Hematopoietic multipotent progenitor cell treated with erythropoietin and hydrocortisone succinate and interleukin-3 and kit ligand, for 17 days (in vitro differentiated cells): Measurements from ENCODE around the gene PLCB1.
"Not testable (repeated sequence)": the region's sequence is repeated elsewhere in the genome, so short reads cannot be mapped to it uniquely, and the experiment has no call there.

Experiments used
- DNase-seq: peaks from one replicate; pipeline ENCODE4 v3.0.0-alpha.2; 2015; ENCODE audit warnings: low spot score

The PLCB1 gene

DNA sequence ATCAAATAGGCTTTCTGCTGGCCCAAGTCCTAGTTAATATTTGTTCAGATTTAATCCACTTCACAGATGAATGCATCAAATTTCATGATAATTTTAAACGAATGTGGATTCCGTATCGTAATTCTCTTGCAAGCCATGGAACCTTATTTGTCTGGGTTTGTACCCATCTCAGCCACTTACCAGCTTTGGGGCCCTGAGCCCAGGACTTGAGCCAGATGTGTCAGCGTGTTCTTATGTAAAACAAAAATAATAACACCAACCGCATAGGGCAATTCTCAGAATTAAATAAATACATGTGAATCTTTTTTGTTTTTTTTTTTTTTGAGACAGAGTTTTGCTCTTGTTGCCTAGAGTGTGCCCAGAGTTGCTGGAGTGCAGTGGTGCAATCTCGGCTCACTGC lies 654.3 kb downstream of the PLCB1 start:
- no peak for DNase-seq

DNA sequence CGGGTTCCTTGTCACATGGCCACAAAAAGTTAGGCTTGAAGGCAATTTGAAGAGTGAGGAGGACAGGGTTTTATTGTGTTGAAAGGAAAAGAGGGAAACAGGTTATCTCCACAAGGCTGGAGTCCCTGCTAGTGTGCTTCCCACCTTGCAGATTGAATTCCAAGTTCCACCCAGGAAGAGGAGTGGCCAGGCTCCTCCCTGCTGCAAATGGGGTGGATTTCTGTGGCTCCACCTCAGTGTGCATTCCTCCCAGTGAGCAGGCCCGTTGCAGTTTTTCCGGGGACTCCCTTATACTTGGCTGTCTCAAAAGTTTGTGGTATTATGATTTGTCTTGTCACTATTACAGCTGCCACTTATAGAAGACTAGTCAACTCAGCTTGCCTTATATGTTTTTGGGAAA lies 655.0 kb downstream of the PLCB1 start:
- no peak for DNase-seq

DNA sequence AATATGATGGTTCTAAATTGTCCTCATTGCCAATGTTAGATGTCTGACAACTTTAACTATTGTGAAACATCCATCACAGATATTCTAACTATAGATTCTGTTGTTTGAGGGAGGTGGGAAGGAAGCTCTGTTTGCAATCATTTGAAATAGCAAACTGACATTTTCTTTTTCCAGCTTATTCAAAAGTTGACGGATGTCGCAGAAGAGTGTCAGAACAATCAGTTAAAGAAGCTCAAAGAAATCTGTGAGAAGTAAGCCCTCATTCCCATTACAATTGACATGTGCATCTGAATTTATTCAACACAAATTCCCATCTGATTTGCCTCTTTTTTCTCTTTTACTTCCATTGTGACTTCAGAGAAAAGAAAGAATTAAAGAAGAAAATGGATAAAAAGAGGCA lies 656.2 kb downstream of the PLCB1 start:
- DNase-seq, result no peak

DNA sequence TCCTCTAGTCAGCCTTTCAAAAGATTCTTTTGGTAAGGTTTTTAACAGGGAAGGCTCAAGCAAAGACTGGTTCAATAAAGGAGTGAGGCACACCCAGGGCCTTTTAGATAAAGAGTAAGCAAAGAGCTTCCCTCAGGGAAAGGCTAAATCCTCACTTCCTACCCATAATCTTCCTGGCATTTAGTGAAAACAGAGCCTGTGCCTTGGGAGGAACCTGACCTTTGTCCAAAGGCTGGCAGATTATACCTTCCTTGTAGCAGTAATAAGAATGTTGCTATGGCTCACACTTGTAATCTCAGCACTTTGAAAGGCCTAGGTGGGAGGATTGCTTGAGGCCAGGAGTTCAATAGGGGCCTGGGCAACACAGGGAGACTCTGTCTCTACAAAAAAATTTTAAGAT lies 656.8 kb downstream of the PLCB1 start:
- DNase-seq, result no peak

DNA sequence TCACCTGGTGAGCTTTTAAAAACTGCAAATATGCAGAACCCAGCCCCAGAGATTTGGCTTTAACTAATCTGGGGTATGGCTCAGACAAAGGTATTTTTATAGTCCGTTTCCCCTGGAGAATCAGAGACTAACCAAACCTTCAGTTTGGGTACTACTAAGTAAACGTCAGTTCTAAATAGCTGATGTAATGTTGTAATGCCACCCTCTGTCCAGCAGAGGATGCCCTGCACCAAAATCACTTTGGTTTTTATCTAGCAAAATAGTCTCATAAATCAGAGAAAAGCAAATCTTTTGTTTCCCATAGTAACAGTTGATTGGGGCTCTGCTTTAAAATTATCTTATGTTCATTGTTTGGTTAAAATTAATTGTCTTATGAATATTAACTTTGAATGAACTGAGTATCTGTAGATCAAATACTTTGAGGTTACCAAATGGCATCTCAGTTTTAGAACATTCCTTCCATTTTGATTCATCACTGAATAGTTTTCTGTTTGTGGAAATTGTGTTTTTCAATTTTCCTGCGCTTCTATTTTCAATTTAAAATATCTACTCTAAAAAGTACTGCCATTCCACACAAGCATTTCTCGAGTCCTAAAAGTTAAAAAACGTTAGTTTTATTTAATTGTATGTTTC lies 658.5 kb downstream of the PLCB1 start:
- no peak for DNase-seq

DNA sequence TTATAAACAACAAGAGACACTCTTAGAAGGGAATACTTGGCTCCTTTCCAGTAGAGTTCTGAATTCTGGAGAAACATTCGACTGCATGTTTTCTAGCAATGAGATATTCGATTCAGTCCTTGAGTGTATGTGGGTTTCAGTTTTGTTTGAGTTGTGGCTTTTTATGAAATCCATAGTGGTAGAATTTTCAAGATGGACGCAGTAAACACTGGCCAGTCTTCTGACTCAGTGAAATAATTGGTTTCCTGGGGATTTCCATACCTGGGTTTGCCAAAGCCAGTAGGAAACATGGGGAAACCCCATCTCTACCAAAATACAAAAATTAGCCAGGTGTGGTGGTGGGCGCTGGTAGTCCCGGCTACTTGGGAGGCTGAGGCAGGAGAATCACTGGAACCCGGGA lies 663.3 kb downstream of the PLCB1 start:
- no peak for DNase-seq

DNA sequence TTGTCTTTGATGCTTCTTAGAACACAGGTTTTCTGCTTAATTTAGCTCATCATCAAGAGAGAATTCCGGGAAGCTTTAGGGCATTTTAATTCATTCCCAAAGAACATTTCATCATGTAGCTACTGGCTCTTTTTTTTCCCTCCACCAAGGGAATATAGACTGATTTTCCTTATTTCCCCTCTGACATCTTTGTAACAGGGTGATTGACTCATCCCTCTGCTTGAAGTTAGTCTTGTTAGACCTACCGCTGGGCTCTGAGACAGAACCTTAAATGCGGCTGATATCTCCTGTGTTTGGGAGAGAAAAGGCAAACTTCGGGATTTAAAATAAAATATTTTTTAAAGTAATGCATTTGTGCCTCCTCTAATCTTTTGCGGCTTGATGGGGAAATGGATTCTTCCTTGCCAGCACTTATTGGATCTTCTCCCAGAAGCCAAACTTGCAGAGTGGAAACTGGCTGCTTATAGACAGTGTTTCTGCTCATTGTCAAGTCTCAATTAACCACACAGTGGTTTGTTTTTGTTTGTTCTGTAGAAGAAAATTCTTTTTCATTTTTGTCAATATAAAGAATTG lies 664.1 kb downstream of the PLCB1 start:
- no peak for DNase-seq

DNA sequence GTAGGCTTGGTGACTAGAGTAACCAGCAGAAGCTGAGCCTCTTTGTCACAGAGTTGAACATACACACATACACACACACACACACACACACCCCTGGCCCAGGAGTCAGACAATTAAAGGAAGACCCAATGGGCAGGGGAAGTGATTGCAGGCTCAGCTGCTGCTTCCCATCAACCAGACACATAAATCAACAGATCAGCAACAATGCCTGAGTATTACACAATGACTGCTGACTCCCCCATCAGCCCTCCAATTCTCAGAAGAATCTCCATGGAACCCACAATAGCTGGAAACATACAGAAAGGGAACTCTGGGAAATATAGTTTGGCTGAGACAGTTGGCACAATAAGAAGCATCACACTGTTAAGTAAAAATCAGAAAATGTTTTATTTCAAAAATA lies 666.4 kb downstream of the PLCB1 start:
- no peak for DNase-seq

DNA sequence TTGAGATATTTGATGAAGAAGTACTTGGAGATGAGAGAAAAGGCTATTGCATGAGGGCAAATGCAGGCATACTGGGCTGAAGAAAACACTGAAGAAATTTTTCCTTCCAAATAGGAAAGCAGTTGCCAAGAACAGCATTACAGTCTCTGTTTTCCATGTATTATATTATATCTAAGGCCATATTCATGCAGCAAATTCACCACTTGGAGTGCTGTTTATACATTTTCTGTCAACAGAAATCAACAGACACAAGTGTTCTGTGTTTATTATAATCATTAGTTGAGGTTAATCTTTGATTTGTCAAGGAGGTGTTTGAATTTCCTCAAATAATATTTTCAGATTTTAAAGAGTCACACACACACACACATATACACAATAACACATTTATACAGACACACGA lies 668.0 kb downstream of the PLCB1 start:
- DNase-seq, result no peak

DNA sequence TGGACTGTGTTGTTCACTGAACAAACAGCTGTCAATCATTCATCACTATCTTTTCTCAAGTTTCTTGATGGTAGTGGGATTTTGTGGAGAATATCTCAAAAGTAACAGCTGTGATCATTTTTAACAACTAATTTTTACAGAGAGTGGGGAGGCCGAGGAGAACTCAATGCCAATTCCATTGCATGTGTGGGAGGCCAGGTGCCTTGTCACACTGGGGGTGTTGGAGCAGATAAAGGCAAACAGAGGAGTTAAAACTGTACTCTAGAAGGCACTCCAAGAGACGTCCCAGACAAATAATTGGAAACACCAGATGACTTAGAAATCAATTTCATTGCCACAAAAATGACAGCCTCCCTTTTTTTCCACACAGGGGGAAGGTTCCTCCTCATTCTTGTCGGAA lies 669.6 kb downstream of the PLCB1 start:
- DNase-seq, result no peak

DNA sequence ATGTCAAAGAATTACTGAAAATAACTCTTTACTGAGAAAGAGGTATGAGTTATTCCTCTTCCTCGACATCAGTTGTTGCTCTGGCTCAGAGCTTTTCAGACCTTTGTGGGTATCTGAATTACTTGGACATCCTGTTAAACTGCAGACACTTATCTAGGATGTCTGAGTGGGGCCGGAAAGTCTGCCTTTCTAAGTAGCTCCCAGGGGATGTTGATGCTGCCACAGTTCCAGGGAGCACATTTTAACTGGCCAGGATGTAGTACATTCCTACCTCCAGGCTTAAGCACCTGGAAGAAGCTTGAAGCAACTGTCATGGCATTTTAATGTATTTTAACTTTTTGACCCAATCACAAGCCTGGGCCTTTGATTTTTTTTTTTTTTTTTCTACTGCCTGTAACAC lies 671.0 kb downstream of the PLCB1 start:
- no peak for DNase-seq

DNA sequence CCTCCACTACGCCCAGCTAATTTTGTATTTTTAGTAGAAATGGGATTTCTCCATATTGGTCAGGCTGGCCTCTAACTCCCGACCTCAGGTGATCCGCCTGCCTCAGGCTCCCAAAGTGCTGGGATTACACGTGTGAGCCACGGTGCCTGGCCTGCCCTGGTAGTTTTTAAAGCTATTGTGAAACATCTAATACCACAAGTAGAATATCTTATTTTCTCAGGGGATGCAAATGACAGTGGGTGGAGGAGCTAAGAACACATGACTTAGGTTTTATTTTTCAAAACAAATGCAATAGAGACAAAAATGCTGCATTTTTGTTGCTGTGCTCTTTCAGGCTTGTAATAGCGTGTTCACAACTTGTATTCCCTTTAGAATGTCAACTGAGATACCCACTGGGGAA lies 671.9 kb downstream of the PLCB1 start:
- no peak for DNase-seq

DNA sequence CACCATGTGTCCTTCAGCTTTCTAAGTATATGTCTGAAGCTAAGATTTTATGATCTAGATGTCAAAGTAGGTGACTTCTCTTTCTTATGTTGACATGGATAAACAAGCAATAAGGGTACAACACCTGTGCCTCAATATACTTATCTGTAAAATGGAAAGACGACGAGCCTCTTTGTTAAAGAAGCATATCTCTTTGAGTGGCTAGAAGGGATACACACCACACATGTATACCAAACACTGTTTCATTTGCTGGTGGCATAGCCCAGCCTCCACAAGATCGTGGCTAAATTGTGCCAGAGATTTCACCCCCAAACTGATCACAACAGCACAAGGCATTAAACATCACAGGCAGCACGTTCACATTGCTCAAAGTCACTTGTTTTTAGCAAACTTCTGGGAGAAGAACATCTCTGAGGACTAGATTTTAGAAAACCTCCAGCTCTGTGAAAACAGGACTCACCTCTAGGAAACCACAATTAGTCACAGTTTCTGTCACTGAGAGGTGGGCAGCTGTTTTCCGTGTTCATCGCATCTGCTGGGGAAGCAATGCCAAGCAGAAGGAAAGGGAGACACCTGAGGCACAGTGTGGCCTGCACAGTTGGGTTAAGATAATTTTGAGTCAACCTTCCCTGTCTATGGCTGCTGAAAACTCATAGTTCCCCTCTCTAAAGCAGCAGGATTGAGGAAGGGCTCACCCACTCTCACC lies 673.8 kb downstream of the PLCB1 start:
- no peak for DNase-seq

DNA sequence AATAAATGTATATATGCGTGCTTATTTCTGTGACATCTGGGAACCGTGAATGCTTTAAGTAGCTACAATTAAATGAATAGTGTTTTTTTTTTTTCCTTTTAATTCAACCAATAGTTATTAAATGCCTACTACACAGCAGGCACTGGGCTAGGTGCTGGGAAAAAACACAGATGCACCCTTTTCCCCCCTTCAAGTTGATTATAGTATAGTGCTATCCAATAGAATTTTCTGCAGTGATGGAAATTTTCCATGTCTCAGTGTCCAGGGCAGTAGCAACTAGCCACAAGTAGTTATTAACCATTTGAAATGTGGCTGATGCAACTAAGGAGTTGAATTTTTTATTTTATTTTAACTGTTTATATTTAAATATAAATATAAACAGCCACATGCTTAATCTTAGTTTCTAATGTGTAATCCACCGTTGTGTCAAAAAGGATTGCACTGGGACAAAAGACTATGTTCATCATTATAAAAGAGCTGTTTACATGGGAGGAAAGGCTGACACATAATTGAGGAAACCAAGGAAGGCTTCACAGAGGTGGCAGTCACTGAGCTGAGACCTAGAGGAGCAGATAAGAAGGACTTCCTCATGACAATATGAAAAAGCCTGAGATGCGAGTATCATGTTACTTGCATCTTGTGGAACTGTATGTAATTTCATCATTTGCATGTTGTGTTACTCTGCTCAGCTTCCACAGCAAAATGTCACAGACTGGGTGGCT lies 675.6 kb downstream of the PLCB1 start:
- DNase-seq, result no peak

DNA sequence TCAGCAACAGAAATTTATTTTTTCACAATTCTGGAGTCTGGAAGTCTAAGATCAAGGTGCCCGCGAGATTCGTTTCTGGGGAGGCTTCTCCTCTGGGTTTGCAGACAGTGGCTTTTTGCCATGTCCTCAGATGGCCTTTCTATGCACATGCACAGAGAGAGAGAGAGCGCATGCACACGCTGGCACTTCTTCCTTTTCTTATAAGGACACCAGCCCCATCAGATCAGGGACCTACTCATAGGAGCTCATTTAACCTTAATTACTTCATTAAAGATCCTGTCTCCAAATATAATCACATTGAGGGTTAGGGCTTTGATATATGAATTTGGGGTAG lies 676.1 kb downstream of the PLCB1 start:
- no peak for DNase-seq

DNA sequence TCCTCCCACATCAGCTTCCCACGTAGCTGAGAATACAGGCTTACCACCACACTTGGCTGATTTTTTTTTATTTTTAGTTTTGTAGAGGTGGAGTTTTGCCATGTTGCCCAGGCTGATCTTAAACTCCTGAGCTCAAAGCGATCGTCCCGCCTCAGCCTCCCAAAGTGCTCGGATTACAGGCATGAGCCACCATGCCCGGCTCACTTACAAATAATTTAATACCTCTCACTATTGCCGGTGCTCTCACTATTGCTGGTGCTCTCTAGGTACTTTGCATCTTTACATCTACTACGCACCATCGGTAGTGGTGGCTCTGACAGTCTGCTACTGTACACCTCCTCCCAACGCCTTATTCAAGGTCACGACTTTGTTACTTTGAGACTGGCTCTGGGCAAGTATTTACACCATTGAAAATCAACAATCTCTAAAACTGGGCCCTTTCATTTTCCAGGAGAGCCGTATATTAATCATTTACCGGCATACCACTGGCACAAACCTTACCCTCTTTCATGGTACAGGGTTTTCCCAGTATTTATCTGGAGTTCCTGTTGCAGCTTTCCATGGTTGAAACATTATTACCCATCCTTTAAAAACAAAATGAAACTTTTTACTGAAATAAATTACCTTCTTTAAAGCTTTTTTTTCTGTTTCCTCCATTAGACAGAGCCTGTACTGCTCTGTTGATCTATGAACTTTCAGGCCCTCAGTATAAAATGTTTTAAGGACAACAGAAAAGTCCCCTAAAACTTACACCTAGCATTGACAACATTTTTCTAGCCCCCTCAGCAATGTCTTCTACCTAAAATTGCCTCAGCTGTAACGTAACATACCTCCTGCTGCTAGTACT lies 677.3 kb downstream of the PLCB1 start:
- no peak for DNase-seq

DNA sequence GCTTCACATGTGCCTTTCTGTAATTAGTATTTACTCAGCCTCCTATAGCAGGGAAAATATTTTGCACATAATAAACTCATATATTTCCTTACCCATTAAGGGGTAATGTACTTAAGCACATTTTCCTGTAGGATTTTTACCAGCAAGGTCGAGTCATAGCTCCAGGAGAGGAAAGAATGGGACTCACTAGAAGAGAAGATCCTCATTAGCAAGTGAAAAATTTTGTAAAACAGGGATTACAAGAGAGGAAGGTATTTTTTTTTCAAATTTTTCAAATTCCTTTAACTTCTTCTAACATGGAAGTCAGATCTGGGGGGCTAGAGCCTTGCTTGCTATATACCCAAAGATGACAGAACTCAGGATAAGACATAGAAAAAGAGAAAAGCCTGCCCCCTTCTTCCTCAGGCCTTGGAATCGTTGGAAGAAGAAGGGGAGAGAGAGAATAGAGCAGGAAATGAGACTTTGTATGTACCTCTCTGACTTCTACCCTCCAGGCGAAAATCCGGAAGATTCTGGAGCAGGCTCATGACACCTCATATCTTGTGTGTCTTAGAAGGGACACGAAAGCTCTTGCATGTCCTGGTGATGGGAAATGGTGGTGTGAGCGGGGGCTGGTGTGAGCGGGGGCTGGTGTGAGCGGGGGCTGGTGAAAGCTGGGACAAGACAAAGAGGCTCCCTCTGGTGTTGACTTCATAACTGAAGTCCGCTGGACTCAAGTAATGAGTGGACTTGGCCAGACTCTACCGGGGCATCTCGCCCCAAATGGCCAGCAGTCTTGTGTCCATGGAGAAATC lies 679.9 kb downstream of the PLCB1 start:
- DNase-seq, result no peak

DNA sequence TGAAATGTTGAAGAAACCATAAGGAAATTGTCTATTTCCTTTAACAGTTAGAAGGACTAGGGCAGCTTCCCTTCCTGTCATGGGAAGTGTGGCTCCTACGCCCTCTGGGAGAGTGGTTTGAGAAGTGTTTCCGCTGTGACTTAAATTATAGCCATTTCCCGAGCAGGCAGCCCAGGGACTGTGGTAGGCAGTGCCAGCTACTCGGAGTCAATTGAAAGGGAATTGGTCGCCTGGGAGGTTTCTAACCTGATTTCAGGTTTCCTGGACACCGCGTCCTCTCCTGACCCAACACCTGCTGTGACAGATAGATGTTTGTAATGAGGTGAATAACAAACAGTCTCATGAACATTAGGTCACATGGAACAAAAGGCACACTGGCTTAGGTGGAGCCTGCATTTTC lies 680.8 kb downstream of the PLCB1 start:
- no peak for DNase-seq

DNA sequence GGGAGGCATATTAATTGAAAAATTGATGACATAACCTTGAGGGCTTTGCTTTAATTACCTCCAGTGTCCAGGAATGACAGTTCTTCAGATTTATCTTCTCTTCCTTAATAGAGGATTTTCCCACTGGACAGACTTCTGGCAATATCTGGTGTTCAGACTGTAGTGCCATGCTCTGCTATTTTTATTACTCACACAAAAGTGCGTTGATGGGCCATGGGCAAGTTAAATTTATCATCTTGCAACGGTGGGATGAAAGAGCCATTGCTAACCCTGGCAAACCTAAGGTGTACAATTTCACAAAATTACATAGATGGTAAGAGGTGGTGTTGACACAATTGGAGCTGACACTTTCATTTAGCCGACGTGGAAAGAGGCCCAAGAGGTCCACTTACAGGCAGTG lies 683.1 kb downstream of the PLCB1 start:
- DNase-seq, result no peak

DNA sequence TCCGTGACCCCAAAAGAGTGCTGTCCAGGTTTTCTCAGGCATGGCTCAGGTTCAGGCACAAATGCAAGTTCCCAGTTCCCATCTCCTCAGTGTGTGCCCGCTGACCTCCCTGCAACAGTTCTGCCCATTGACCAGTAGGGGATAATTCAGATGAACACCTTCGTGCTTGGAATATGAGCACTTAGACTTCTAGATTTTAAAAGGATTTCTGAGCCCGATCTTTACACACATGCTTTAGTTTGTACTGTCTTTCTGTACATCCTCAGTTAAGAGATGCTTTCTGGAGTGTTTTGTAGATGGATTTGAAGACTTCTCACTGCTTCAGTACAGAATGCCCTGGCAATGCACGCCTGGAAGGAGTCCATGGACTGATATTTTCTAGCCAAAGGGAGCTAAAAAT lies 697.2 kb downstream of the PLCB1 start:
- DNase-seq, result no peak

DNA sequence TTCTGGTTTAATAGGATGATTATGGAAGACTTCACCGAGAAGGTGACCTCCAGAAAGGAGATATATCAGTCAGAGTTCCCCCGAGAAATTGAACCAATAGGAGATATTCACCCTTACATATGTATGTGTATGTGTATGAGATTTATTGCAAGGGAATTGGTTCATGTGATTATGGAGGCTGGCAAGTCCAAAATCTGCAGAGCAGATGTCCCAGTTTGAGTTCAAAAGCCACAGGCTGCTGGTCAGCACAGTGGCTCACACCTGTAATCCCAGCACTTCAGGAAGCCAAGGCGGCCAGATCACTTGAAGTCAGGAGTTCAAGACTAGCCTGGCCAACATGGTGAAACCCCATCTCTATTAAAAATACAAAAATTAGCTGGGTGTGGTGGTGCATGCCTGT lies 702.2 kb downstream of the PLCB1 start:
- not testable (repeated sequence) for DNase-seq

DNA sequence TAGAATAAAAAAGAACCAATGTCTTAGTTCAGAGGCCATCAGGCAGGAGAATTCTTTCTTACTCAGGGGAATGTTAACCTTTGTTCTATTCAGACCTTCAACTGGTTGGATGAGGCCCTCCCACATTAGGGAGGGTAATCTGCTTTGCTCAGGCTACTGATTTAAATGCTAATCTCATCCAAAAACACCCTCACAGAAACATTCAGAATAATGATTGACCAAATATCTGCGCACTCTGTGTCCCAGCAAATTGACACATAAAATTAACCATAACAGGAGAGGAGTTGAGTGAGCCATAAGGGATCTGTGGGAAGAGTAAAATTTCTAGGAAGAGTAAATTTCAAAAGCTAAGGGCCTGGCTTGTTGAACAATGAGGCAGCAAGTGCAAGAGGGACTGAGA lies 702.8 kb downstream of the PLCB1 start:
- DNase-seq, result no peak
